GM12801 (cell line): ENCODE data around the gene C6orf132.

ENCODE experiments used
- TF ChIP-seq, protein P1 (sequence below): IDR thresholded peaks from one replicate; pipeline ENCODE4 v1.5.1; 2011; ENCODE audit warnings: control low read depth; ENCODE audit not compliant: insufficient read length; ENCODE audit errors: extremely low read depth

Gene C6orf132

DNA sequence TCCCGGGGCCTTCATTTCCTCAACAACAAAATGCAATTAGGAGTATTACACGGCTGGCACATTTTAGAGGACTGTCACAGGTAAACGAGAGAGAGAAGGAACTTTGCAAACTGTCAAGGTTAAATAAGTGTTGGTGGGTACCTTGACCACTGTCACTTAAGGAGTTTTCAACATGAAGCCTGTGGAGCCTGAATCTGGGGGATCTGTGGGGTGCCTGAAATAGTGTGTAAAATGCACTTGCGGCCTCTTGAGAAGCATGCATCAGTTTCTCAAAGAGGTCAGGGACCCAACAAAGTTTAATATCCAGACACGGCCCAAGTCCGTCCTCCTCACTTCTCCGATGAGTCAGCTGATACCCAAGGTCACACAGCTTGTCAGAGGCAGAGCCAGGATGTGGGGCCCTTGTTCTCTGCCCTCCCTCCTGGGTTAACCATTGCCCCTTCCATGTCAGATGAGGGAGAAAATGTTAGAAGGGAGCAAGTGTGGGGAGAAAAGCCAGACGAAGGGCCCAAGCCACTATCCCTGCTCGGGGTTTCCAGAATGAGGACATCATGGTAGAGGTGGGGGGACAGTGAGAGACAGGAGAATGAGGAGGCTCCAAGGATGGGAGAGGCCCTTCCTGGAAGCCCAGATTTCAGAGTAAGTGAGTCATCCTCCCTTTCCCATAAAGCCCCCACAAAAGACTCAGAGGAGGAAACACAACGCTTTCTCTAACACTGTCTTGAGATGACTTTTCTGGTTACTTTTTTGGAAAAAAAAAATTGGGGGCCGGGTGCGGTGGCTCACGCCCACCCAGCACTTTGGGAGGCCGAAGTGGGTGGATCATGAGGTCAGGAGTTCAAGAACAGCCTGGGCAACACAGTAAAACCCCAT is 42.2 kb downstream of the C6orf132 start:
- TF ChIP-seq, protein P1, sequence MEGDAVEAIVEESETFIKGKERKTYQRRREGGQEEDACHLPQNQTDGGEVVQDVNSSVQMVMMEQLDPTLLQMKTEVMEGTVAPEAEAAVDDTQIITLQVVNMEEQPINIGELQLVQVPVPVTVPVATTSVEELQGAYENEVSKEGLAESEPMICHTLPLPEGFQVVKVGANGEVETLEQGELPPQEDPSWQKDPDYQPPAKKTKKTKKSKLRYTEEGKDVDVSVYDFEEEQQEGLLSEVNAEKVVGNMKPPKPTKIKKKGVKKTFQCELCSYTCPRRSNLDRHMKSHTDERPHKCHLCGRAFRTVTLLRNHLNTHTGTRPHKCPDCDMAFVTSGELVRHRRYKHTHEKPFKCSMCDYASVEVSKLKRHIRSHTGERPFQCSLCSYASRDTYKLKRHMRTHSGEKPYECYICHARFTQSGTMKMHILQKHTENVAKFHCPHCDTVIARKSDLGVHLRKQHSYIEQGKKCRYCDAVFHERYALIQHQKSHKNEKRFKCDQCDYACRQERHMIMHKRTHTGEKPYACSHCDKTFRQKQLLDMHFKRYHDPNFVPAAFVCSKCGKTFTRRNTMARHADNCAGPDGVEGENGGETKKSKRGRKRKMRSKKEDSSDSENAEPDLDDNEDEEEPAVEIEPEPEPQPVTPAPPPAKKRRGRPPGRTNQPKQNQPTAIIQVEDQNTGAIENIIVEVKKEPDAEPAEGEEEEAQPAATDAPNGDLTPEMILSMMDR, result no peak

GRCh38 chr6:42099340-42100028 is 42.9 kb downstream of the C6orf132 start:
- TF ChIP-seq, protein P1, result no peak

DNA sequence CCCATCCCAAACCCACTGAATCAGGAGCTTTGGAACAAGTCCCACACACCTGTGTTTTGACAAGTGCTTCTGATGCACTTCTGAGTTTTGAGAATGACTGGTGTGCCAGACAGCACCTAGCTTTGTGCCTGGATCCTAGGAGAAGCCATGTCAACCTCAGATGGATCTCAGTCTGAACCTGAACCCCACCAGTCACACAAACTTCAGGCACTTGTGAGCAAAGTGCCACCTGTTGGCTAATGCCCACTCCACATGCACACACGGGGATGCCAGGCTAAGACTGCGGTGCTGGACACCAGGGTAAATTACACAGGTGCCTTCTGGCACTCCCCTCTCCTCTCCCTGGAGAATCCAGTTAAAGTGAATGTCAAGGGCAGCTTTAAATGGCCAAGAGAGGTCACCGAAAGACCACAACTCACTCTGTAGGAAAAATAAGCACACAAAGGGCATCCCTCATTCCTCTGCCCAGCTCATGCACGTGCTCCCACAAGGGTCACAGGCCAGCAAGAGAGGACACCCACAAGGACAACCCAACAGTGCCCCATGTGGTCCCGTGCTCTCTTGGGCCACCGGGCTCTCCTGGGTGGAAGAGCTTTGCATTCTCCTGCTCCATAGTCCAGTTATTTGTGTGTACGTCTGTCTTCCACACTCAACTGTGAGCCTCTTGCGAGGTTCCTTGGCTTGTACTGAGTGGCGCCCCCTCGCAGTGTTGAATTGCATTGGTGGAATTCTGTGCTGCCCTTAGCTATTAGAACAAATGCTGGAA is 46.5 kb downstream of the C6orf132 start:
- TF ChIP-seq, protein P1, result no peak

- TF ChIP-seq, protein P1, result no peak
These were observed 47.3 kb downstream of the C6orf132 start for GRCh38 chr6:42095094-42095493.

DNA sequence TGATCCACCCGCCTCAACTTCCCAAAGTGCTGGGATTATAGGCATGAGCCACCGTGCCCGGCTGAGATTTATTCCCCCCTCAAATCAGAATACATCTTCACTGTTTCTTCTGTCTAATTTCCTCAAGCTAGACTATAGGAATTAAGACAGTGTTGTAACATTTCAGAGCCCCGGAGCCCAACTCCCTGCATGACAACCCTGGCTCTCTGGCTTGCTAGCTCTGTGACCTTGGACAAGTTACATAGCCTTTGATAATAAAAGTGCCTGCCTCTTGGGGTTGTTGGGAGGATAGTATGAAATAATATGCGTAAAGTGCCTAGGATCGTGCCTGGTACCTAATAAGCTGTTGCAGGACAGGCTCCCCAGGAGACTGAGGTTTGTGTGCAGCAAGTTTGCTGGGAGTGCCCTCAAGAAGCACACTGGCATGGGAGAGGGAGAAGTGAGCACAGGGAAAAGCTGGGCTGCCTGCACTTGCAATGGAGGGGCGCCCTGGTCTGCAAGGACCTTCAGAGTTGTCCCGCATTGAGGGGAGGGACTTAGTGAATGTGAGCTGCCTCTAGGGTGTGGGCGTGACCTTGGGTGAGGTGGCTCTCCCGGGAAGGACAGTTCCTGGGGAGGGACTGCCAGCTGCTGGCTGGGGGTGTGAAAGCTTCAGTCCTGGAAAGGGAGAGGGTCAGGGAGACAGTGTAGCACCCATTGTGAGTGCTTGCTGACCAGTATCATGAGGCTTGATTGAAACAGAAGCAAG is 48.7 kb downstream of the C6orf132 start:
- TF ChIP-seq, protein P1, result no peak

DNA sequence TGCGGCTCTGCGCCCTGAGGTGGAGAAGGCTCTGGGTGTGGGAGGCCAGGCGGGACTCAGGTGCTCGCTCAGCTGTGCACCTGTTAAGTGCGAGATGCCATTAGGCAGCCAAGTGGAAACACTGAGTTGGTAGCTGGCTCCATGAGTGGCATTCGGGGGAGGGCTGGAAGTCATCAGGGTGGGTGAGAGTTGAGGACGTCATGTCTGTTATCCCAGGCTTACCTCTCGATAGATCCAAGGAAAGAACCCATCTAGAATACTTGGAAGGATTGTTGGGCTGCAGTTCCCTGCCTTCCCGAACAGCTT is 50.7 kb downstream of the C6orf132 start:
- TF ChIP-seq, protein P1, result no peak
